GM10847 (cell line): ENCODE measurements around the gene TAX1BP1.

Experiments used
- POLR2A ChIP-seq: IDR thresholded peaks from 2 replicates; pipeline ENCODE4 v1.6.1; 2011; ENCODE audit not compliant: insufficient read length; ENCODE audit errors: extremely low read depth

Gene TAX1BP1

DNA sequence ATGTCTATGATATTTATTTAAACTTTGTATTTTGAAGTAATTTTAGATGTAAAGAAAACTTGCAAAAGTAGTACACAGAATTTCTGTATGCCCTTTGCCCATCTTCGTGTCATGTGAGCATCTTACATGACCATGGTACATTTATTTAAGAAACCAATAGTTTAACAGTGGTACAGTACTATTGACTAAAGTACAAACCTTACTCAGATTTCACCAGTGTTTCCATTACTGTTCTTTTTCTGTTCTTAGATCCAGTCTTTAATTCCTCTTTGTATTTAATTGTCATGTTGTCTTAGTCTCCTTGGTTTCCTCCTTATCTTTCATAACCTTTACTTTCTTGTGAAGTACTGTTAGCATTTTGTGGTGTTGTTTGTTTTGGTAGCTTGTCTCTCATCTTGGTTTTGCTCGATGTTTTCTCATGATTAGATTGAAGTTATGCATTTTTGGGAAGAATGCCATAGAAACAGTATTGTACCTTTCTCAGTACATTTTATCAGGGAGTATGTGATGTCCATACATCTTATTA lies 24.1 kb downstream of the TAX1BP1 start:
- TF ChIP-seq POLR2A, result no peak

DNA sequence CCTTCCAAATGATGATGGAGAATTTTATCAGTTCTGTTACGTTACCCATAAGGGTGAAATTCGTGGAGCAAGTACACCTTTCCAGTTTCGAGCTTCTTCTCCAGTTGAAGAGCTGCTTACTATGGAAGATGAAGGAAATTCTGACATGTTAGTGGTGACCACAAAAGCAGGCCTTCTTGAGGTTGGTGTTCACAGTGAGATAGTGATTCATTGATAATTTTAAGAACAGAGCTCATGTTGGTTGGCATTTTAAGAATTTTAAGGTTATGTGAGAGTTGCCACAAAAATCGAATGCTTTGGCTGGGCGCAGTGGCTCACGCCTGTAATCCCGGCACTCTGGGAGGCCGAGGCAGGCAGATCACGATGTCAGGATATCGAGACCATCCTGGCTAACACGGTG lies 25.9 kb downstream of the TAX1BP1 start:
- no peak for TF ChIP-seq POLR2A

DNA sequence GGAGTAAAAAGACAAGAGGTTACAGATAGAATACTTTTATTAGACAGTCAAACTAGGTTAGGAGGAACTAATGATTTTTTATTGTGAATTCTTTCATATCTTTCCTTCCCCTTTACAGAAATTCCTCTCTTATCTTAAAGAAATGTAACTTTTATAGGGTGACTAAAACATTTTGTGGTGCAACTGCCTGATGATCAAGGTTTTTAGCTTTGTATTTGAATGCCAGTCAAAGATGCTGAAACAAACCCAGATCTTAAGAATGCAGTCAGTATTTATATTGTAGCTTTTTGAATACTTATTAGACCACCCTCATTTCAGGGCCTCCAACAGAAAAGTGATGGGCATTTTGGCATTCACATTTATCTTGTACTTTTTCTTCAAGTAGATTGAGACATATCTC lies 27.4 kb downstream of the TAX1BP1 start:
- TF ChIP-seq POLR2A, result no peak

DNA sequence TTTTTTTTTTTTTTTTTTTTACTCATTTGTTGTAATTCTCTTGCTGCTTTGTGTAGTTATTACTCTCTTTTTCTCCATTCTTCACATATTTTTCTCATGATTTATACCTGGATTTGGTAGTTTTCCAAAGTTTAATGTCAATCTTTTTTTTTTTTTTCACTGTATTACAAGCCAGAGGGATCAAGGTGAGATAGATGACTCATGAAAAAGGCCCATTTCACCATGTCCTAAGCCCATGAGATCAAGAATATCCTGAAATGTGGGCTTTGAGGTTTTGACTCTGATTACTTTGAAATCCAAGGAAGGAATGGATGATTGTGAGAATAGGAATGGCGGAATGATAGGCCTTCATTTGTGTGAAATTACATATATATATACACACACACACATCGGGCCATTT lies 31.1 kb downstream of the TAX1BP1 start:
- no peak for TF ChIP-seq POLR2A

DNA sequence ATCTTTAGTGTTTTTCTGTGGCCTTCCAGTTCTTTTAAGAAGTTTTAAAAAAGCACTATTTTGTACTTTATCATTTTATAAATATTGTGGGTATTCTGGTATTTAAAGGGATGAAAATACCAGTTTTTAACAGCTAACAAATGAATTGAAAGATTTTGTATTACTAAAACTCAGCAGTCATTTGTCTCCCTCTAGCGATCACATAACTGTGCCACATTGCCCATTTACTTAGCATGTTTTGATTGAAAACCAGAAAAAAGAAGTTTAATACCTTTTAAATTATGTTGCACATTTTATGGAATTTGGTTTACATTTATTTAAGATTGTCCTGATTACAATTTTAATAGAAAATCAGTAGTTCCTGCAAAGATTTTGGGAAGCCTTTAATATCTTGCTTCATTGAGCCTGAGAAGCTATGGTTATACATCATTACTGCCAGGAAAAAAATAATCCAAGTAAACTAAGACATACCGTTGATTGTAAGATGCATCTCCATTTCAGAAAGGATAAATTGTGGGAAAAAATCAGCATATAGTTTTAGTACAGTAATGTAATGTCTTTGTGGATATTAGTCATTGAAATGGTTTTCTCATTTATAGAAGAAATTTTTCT lies 34.9 kb downstream of the TAX1BP1 start:
- no peak for TF ChIP-seq POLR2A

DNA sequence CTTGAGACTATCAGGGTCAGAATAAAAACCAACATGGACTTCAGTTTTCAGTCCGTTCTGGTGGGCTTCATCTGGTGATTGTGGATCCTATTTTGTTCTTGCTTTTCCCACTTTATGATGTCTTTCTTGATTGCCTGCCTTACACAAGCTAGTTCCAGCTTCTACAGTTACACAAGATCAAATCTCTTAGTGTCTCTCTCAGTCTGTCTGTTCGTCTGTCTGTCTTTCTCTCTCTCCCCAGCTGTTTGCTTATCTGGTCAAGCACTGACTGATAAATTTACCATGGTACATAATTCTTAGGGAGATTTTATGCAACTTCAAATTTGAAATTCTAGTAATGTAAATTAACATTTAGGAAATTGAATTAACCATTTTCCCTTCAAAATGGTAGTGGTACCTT lies 35.8 kb downstream of the TAX1BP1 start:
- no peak for TF ChIP-seq POLR2A

DNA sequence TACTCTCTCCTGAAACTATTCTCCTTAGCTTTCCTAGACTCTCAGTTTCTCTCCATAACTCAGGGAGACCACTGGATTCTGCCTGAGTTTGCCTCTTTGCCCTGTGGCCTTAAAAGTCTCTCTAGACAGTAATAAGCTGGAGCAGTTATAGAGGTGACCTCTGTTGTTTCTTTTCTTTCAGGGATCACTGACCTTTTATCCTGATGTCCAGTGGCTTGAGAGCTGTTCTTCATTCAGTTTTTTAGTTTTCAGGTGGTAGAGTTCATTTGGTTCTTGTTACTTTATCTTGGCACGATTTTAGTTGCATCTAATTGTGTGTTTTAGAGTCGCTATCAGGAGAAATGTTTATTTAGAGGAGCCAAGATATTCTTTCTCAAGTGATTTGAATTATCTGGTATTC lies 37.7 kb downstream of the TAX1BP1 start:
- no peak for TF ChIP-seq POLR2A

DNA sequence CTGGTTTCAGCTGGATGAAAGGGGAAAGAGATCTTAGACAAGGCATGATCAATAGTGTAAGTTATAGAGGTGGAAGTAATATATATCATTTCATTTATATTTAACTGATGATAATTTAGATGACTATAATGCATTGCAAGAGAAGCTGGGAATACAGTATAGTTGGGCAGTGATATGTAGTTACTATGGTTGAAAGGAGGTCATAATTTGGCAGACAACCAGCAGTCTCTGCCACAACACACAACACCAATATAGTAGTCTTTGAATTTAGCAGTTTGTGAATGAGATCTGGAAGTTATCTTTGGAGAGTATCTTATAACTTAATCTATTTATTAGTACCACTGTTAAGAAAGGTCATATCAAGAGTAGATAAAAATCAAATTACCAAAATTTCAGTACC lies 39.9 kb downstream of the TAX1BP1 start:
- TF ChIP-seq POLR2A, result no peak

DNA sequence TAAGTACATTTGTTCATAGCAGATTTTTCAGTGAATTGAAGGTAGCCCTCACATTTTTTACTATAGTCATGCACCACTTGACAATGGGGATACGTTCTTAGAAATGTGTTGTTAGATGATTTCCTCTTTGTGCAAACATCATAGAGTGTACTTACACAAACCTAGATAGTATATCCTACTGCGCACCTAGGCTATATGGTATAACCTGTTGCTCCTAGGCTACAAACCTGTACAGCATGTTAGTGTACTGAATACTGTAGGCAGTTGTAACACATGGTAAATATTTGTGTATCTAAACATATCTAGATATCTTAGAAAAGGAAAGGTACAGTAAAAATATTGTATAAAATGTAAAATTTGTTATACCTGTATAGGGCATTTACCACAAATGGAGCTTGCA lies 41.2 kb downstream of the TAX1BP1 start:
- TF ChIP-seq POLR2A, result no peak

DNA sequence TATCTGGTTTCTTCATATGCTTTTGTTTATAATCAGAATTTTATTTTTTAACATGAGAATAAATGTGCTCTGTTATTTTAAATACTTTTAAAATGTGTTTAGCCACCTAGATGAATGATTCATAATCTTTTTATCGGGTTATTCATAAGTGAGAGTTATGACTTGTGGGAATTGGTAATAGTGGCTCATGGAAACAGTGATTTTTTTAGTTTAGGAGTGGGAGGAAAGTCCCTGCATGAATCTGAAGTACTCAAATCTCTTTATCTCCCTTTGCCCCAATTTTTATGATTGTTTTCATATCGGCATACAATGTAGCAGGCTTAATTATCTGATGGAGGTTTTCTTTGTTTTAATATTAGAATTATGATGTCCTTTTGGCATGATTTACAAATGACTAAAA lies 42.9 kb downstream of the TAX1BP1 start:
- no peak for TF ChIP-seq POLR2A

DNA sequence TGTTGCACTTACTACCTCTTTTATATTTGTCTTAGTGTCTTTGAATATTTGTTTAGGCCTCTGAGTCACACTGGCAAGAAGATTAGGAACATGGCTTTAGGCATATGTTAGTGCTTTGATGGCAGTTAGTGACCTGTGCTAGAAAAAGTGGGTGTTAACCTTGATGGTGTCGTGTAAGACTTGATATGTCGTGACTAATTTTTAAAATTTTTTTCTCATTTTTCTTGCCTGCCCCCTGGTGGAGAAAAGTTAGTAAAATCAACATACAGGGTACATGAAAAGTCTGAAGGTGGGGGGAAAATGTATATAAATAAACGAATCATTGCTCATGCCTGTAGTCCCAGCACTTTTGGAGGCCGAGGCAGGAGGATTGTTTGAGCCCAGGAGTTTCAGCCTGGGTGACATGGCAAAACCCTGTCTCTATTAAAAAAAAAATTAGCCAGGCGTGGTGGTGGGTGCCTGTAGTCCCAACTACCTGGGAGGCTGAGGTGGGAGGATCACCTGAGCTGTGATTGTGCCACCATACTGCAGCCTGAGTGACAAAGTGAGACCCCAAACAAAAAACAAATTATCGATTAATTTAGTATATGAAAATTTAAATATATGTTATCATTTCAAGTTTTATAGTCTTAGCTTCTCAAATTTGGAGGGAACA lies 44.6 kb downstream of the TAX1BP1 start:
- no peak for TF ChIP-seq POLR2A

DNA sequence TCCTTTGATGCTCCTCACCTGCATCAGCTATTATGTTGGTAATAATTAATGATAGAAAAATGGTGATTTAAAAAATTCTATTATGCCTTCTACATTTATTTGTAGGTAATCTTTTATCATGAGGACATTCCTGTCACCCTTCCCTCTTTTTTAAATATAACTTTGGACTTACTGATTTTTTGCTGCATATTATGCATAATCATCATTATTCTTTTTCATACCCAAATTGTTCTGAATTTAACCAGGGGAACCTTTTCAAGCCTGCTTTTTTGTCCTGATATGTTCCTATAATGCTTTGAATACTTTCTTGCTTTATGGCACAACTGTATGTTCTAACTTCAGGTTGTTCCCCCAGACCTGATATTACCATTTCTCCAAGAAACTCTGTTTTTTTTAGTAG lies 48.5 kb downstream of the TAX1BP1 start:
- no peak for TF ChIP-seq POLR2A

DNA sequence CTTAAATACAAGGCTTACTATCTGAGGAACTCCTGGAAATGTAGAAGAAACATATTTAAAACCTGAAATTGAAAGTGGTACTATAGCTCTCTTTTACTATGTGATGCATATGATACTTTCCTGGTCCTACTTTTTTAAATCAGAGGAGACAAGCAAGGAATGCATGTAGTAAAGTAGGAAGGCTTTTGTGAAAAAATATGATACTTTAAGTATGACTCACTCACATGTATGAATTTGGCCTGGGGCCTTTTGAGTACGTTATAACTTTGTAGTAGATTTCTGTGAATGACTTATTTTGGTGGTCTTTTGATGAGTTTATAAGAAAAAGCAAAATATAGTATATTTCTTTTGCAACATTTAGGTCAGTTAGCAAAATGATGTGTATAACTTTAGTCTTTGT lies 53.8 kb downstream of the TAX1BP1 start:
- TF ChIP-seq POLR2A, result no peak

DNA sequence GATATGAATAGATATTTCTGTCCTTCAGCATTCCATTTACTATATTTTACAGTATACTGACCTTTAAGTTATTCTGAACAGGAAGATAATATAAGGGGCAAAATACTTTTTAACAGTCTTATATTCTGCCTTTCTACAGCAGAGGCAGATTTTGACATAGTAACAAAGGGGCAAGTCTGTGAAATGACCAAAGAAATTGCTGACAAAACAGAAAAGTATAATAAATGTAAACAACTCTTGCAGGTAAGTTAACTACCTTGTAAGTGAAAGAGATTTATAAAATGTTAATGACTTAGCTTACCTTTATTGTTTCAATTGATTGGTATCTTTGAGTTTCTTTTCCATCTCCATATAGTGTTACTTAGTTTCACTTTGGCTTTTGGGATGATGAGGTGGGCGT lies 56.0 kb downstream of the TAX1BP1 start:
- no peak for TF ChIP-seq POLR2A

DNA sequence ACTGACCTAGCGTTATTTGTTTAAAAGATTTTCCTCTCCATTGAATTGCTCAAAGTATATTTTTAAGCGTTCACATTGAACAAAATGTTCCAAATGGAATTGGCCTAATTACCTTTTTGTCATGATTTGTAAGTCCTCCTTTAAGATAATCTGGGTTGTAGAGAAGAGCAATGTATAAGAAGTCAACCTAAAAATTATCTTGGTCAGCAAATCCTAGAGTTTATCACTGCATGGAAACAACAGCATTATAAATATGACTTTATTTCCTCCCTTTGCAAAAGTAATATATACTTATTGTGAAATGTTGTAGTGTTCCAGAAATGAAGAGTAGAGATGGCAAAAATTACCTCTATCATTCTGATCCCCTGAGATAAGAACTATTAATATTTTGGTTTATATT lies 59.2 kb downstream of the TAX1BP1 start:
- TF ChIP-seq POLR2A, result no peak

DNA sequence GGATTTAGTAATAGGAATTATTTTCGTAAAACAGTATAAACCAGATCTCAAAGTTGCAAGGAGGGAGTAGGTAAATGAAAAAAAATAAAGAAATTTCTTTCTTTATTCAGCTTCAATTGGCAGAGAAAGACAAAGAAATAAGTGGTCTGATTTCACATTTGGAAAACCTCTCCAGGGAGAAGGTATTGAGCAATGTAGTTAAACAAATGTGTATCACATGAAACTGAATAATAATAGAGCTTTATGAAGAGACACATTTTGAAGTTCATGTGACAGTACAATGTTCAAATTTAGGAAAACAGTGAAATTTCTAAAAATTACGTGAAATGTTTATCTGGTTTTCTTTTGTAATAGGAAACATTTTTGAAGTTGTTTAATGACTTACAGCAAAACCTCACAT lies 63.0 kb downstream of the TAX1BP1 start:
- no peak for TF ChIP-seq POLR2A

DNA sequence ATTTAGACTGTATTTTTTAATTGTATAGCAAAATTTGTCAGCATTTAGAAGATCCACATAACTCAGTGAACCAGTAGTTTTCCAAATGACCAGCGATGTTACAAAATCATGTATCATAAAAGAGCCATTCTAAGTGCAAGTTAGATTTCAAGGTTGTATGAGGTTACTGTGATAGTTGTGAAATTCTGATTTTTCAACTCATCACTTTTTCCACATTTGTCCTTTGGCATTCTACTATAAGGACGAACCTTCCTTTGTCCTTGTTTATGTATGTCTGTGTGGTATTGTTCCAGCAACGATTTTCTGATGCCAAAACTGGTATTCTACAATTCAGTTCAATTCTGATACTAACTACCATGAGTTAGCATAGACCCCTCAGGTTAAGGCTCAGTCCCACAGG lies 64.2 kb downstream of the TAX1BP1 start:
- TF ChIP-seq POLR2A, result no peak

DNA sequence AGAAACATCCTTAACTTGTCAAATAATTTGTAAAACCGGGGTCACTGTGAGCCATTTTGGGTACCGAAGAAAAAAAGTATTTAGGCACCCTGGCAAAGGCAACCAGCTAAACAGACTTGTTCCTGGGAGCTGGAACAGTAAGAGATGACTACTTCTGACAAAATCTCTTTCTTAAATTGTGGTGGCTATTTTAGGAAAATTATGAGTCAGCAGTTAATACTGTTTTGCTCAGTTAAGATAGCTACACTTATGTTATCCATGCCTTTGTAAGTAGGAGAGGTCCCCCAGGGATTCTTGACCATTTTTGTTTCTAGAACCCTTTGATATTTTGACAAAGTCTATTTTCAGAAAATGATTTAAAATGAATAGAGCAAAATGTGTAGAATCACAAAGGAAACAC lies 68.7 kb downstream of the TAX1BP1 start:
- no peak for TF ChIP-seq POLR2A

DNA sequence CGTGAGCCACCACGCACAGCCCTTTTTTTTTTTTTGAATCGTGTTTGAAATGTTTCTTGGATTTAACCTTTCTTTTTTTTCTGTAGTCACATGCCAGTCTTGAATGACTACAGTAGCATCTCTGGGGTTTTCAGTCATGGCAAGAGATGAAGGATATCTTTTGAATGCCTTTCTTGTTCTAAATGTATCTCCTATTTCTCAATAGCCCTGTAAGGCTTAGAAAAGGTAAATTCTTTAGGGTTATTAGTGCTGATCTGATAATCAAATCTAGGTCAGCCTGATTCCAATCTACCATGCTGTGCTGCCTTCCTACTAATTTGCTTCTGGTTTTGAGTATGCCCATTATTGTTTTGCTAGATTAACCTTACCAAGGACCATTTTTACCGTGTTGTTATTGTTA lies 70.2 kb downstream of the TAX1BP1 start:
- no peak for TF ChIP-seq POLR2A
